ENCODE measurements around the gene SLC39A7. TPM values are rescaled to one million over a fixed set of nuclear protein-coding genes. Genes with fewer than 3 reads are reported as not detected.

The SLC39A7 gene
- total RNA-seq, 6 experiments from 2014 or later: 215 to 240 (median 225) TPM

DNA sequence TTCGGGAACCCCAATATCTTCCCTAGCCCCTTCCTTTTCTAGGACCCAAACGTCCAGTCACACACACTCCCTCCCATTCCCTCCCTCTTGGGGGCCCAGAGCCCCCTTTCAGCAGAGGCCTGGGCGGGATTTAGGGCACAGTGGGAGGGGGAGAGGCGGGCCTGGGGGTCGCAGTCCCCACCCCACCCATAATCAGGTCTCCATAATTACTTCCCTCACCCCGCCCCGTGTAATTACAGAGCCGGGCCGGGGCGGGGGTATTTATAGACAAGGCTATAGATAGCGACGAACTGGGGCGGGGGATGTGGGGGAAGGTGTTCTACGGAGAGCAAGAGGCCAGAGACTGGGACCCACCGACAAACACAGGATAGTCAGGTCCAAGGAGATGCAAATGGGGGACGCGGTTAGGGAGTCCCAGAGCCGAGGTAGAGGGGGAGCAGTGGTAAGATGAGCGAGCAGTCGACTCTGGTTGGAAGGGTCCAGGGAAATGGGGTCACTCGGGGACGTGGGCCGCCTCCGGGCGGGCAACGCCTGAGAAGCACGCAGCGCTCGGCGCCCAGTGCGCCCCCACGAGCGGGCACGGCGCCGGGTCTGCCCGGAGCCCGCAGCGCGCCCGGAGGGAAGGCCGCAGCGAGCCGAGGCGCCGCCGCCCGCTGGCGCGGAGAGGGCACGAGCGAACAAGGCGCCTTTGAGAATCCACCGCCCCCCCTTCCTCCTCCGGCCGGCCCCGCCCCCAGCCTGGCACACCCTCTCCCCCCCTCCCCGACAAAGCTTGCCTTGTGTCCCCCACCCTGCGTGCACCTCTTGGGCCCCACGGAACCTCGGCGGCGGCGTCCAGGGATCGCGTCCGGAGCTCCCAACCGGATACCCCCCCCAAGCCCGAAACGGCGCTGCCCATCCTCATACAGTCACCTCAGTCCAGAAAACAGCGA is 7.7 kb upstream of the SLC39A7 start:
- Mint-ChIP-seq H3K4me1 (ENCODE audit: low read depth) (peaks cover 9% of the 10 kb centered on the region), H3K4me3 (no peak overlapping the region), H3K27ac (no peak overlapping the region), H3K9me3 (no peaks in the 10 kb centered on the region), H3K27me3 (ENCODE audit: insufficient read depth) (peaks cover 22% of the 10 kb centered on the region), H3K36me3 (ENCODE audit: low read depth) (peaks cover 25% of the 10 kb centered on the region)
- TF ChIP-seq, protein P1, sequence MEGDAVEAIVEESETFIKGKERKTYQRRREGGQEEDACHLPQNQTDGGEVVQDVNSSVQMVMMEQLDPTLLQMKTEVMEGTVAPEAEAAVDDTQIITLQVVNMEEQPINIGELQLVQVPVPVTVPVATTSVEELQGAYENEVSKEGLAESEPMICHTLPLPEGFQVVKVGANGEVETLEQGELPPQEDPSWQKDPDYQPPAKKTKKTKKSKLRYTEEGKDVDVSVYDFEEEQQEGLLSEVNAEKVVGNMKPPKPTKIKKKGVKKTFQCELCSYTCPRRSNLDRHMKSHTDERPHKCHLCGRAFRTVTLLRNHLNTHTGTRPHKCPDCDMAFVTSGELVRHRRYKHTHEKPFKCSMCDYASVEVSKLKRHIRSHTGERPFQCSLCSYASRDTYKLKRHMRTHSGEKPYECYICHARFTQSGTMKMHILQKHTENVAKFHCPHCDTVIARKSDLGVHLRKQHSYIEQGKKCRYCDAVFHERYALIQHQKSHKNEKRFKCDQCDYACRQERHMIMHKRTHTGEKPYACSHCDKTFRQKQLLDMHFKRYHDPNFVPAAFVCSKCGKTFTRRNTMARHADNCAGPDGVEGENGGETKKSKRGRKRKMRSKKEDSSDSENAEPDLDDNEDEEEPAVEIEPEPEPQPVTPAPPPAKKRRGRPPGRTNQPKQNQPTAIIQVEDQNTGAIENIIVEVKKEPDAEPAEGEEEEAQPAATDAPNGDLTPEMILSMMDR (IDR thresholded peaks at IDR 0.05): no peak
- DNase-seq: no peak

DNA sequence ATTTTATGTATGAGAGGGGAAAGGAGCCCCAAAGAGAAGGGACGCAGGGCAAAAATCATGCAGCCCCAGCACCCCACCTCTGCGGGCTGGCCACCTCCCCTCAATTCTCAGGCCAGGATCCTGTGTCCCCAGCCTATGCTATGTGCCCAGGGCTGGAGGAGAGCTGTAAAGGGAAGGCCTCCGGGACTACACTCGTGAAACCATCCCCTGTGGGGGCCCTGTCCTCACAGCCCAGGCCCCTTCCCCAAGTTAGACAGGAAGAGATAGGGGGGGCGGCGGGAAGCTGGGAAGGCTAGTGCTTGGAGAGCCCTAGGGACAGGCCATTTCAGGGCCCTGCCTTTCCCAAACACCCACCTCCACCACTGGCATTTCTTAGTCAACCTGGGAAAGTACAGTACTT is 7.0 kb upstream of the SLC39A7 start:
- Mint-ChIP-seq H3K4me3 (no peak overlapping the region), H3K27ac (no peak overlapping the region), H3K9me3 (no peaks in the 10 kb centered on the region), H3K36me3 (ENCODE audit: low read depth) (peaks cover 25% of the 10 kb centered on the region), H3K4me1 (ENCODE audit: low read depth) (peaks cover 15% of the 10 kb centered on the region), H3K27me3 (ENCODE audit: insufficient read depth) (peaks cover 19% of the 10 kb centered on the region)
- TF ChIP-seq, protein P1 (IDR thresholded peaks at IDR 0.05): no peak
- DNase-seq: no peak

DNA sequence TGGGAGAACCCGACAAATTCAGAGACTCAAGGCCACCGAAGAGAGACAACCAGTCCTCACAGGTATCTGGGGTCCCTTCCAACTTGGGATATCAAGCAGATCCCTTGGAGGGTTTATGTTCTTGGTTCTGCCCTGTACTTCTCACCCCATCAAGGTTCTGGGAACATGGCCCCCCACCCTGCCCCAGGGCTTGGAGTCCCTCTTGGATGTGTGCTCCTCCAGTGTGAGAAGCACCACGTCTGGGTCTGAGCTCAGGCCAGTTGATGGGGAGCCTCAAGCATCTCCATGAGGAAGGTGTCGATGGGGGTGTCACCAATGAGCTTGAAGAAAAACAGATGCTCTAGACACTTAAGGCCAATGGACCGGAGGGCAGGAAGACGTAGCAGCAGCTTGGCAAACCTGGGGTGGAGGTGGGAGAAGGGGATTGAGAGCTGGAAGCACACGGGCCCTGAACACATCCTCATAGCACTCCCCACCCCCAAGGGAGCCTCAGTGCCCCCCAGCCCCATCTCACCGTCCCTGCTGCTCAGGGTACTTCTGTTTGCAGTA is 6.2 kb upstream of the SLC39A7 start:
- Mint-ChIP-seq H3K27me3 (ENCODE audit: insufficient read depth) (peaks cover 19% of the 10 kb centered on the region), H3K9me3 (no peaks in the 10 kb centered on the region), H3K4me1 (ENCODE audit: low read depth) (peaks cover 23% of the 10 kb centered on the region), H3K27ac (no peak overlapping the region), H3K36me3 (ENCODE audit: low read depth) (peaks cover 29% of the 10 kb centered on the region), H3K4me3 (no peak overlapping the region)
- no peak for DNase-seq
- TF ChIP-seq, protein P1 (IDR thresholded peaks at IDR 0.05): no peak

DNA sequence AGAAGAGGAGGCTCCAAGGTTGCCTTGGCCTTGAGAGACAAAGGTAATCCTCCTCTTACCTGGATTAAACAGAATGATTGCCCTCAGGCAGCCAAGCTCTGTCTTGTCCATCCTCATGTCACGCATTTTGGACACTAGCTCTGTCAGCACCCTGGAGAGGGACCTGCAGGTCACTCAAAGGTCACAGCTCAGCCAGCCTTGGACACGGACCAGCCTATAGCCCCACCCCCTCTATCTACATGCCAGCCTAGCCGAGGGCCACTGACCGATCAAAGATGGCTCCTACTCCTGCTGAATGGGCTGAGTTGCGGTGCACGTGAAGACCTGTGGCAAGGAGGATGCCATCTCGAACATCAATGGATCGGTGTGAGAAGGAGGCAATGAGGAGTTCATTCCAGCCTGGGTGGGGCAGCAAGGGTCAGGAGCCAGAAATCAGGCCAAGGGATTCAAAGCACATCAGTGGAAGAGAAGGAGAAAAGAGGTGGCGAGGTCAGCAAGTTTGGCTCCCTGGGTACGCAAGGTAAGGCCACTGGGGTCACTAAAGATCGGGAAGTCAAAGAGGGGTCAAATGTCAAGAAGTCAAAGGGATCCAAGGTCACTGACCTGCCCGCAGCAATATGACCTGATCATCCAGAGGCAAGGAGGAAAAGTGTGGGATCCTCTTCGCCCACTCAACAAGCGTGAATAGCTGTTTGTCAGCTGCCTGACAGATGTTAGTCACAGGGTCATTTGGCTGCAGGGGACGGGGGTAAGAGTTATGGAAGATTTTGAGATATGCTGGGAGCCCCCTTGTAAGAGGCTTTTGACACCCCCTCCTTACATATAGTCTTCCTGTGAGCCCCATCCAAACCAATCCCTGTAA is 5.1 kb upstream of the SLC39A7 start:
- TF ChIP-seq, protein P1 (IDR thresholded peaks at IDR 0.05): no peak
- H3K4me3 Mint-ChIP-seq: no peak overlapping the region
- H3K4me1 Mint-ChIP-seq (ENCODE audit: low read depth): peaks cover 25% of the 10 kb centered on the region
- H3K9me3 Mint-ChIP-seq: no peaks in the 10 kb centered on the region
- H3K27ac Mint-ChIP-seq: no peak overlapping the region
- peaks cover 16% of the 10 kb centered on the region for H3K27me3 Mint-ChIP-seq (ENCODE audit: insufficient read depth)
- H3K36me3 Mint-ChIP-seq (ENCODE audit: low read depth): peaks cover 29% of the 10 kb centered on the region
- no peak for DNase-seq

DNA sequence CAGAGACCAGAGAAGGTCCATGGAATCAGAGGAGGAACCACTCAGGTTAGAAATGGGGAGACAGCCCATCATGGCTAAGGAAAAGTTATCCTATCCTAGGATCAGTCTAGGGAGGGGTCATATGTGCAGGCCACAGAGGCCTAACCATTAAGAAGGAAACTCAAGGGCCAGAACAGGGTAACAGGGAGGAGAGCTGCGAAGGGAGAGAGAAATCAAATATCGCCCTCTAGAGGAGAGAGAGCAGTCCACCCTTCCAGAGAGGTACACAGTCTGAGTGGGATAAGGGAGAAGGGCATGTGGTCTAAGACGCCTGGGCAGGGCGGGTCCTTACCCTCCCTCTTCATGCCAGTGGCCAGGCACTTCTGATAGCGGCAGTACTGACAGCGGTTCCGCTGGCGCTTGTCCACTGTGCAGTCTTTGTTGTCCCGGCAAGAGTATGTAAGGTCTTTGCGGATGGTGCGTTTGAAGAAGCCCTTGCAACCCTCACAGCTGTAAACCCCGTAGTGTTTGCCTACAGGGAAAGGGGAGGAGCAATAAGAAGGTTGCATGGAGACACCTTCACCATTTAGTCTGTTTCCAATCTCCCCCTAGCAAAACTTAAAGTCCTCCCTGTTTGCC is 3.1 kb upstream of the SLC39A7 start:
- TF ChIP-seq, protein P1 (IDR thresholded peaks at IDR 0.05): peak; percentile 84
- H3K27ac Mint-ChIP-seq: peak overlapping the region; percentile 9; the same call in 1 of the 2 replicates
- no peak overlapping the region for H3K4me3 Mint-ChIP-seq
- peaks cover 37% of the 10 kb centered on the region for H3K4me1 Mint-ChIP-seq (ENCODE audit: low read depth)
- peaks cover 4% of the 10 kb centered on the region; the same call in 1 of the 2 replicates for H3K27me3 Mint-ChIP-seq (ENCODE audit: insufficient read depth)
- H3K36me3 Mint-ChIP-seq (ENCODE audit: low read depth): peaks cover 49% of the 10 kb centered on the region
- peak; percentile 51 for DNase-seq
- no peaks in the 10 kb centered on the region for H3K9me3 Mint-ChIP-seq

All from HFFc6 (cell line).